H1 (cell line): ENCODE measurements around the gene HOXB9. TPM values are rescaled to one million over a fixed set of nuclear protein-coding genes. Genes with fewer than 3 reads are reported as not detected.

Experiments used
- CTCF ChIA-PET: fragments of 300-600 bp; sonication (Branson Sonifier 250); formaldehyde crosslinking; loops from one replicate; lab custom pipeline; 2021; ENCODE audit not compliant: partially characterized antibody; lab: Charles Lee
- POLR2A ChIA-PET: fragments of 300-600 bp; sonication (Branson Sonifier 250); formaldehyde crosslinking; loops from one replicate; lab custom pipeline; 2021; ENCODE audit warnings: inconsistent platforms; ENCODE audit not compliant: partially characterized antibody; lab: Charles Lee
- DNase-seq, 2 experiments: peaks; one replicate each; pipeline versions ENCODE4 v3.0.0 to v3.0.0-alpha.2; 2010 to 2022; ENCODE audit warnings: low spot score in 2 of 2, low read depth in 1 of 2, mixed read lengths in 1 of 2
- FAIRE-seq: peaks from 2 replicates; lab custom pipeline; 2011; peaks lifted over from hg19 to GRCh38; lab: Jason Lieb, UNC
- H2AFZ ChIP-seq: 2 replicates; pipeline ENCODE4 v1.8.1; 2012; ENCODE audit warnings: low read length, inconsistent platforms
- H2AK5ac ChIP-seq: 2 replicates; pipeline ENCODE4 v1.6.1; 2013; ENCODE audit warnings: low read depth, low read length
- H2BK120ac ChIP-seq: replicated peaks from 2 replicates; pipeline ENCODE3; 2013; ENCODE audit warnings: low read depth, low read length, inconsistent platforms
- H2BK12ac ChIP-seq: 2 replicates; pipeline ENCODE4 v1.6.1; 2013; ENCODE audit warnings: low read depth, low read length
- H2BK15ac ChIP-seq: 2 replicates; pipeline ENCODE4 v1.6.1; 2013; ENCODE audit warnings: low read length
- H2BK20ac ChIP-seq: 2 replicates; pipeline ENCODE4 v1.6.1; 2013; ENCODE audit warnings: low read length
- H2BK5ac ChIP-seq: 2 replicates; pipeline ENCODE4 v1.6.1; 2013; ENCODE audit warnings: low read depth, low read length
- H3K14ac ChIP-seq: 2 replicates; pipeline ENCODE4 v1.6.1; 2013; ENCODE audit warnings: inconsistent platforms; ENCODE audit not compliant: insufficient read length
- H3K18ac ChIP-seq: 2 replicates; pipeline ENCODE4 v1.6.1; 2013; ENCODE audit warnings: low read length; ENCODE audit errors: extremely low read depth
- H3K23ac ChIP-seq: 2 replicates; pipeline ENCODE4 v1.6.1; 2013; ENCODE audit warnings: inconsistent platforms; ENCODE audit not compliant: insufficient read length
- H3K23me2 ChIP-seq: 2 replicates; pipeline ENCODE4 v1.6.1; 2013; ENCODE audit warnings: low read depth, low read length
- H3K27ac ChIP-seq: 2 replicates; pipeline ENCODE4 v1.6.1; 2011; ENCODE audit warnings: low read depth, low read length, inconsistent platforms
- H3K27me3 ChIP-seq, 4 experiments: replicated peaks in 1 of 4; 1 replicate in 1 of 4; 2 replicates in 3 of 4; pipeline versions ENCODE4 v1.6.1 to v1.8.1; 2011 to 2013; ENCODE audit warnings: low read length in 3 of 4, mild to moderate bottlenecking in 3 of 4, inconsistent platforms in 2 of 4, mixed read lengths in 2 of 4, moderate library complexity in 1 of 4; ENCODE audit not compliant: control insufficient read depth in 3 of 4, insufficient read depth in 3 of 4; ENCODE audit errors: extremely low read depth in 1 of 4
- H3K36me3 ChIP-seq, 4 experiments: 2 replicates each; pipeline versions ENCODE4 v1.6.1 to v1.8.1; 2011 to 2013; ENCODE audit warnings: mild to moderate bottlenecking in 4 of 4, low read length in 3 of 4, moderate library complexity in 2 of 4, control low read depth in 1 of 4, inconsistent platforms in 1 of 4; ENCODE audit not compliant: insufficient read depth in 4 of 4, control insufficient read depth in 2 of 4
- H3K4ac ChIP-seq: replicated peaks from 2 replicates; pipeline ENCODE3; 2013; ENCODE audit warnings: low read length, low read depth, mixed read lengths, inconsistent platforms; ENCODE audit not compliant: insufficient read length
- H3K4me1 ChIP-seq, 4 experiments: replicated peaks in 1 of 4; 1 replicate in 1 of 4; 2 replicates in 3 of 4; pipeline versions ENCODE4 v1.6.1 to v1.8.1; 2011 to 2013; ENCODE audit warnings: low read length in 3 of 4, inconsistent platforms in 2 of 4, mixed read lengths in 1 of 4; ENCODE audit not compliant: insufficient read depth in 4 of 4, control insufficient read depth in 3 of 4
- H3K4me2 ChIP-seq, 2 experiments: 2 replicates each; pipeline versions ENCODE4 v1.6.1 to v1.8.1; 2011 to 2013; ENCODE audit warnings: low read depth in 2 of 2, low read length in 2 of 2, control low read depth in 1 of 2, inconsistent platforms in 1 of 2, mild to moderate bottlenecking in 1 of 2; ENCODE audit not compliant: insufficient read depth in 1 of 2
- H3K4me3 ChIP-seq, 4 experiments: fragments of 200-600, 300-600 bp in 1 of 4; sonication (generic), shearing (Covaris generic), sonication (Bioruptor Twin) in 1 of 4; 2 replicates each; pipeline versions ENCODE4 v1.5.1 to v1.8.1; 2011 to 2016; ENCODE audit warnings: low read length in 4 of 4, low read depth in 3 of 4, control low read depth in 2 of 4, inconsistent platforms in 2 of 4, mild to moderate bottlenecking in 2 of 4, mixed read lengths in 1 of 4, moderate library complexity in 1 of 4; ENCODE audit not compliant: insufficient read depth in 2 of 4; ENCODE audit errors: extremely low read depth in 1 of 4
- H3K56ac ChIP-seq: replicated peaks from 2 replicates; pipeline ENCODE3; 2013; ENCODE audit warnings: low read depth, mild to moderate bottlenecking, mixed read lengths, low read length, inconsistent platforms; ENCODE audit not compliant: insufficient read length
- H3K79me1 ChIP-seq: 2 replicates; pipeline ENCODE4 v1.6.1; 2013; ENCODE audit warnings: low read depth, low read length, control low read depth
- H3K79me2 ChIP-seq, 2 experiments: 2 replicates each; pipeline versions ENCODE4 v1.6.1 to v1.8.1; 2012 to 2013; ENCODE audit warnings: low read length in 2 of 2, mild to moderate bottlenecking in 2 of 2, inconsistent platforms in 1 of 2; ENCODE audit not compliant: insufficient read depth in 2 of 2, control insufficient read depth in 1 of 2
- H3K9ac ChIP-seq, 4 experiments: replicated peaks in 1 of 4; 1 replicate in 1 of 4; 2 replicates in 3 of 4; pipeline versions ENCODE4 v1.6.1 to v1.8.1; 2011 to 2013; ENCODE audit warnings: low read depth in 3 of 4, low read length in 3 of 4, control low read depth in 2 of 4, mild to moderate bottlenecking in 2 of 4, moderate library complexity in 2 of 4, inconsistent platforms in 1 of 4; ENCODE audit errors: extremely low read depth in 1 of 4
- H3K9me3 ChIP-seq, 2 experiments: 2 replicates each; pipeline versions ENCODE4 v1.6.1 to v1.8.1; 2012 to 2013; ENCODE audit warnings: mild to moderate bottlenecking in 2 of 2, moderate library complexity in 2 of 2, control low read depth in 1 of 2, inconsistent platforms in 1 of 2, low read depth in 1 of 2, low read length in 1 of 2, mixed read lengths in 1 of 2; ENCODE audit not compliant: insufficient read depth in 2 of 2
- H4K20me1 ChIP-seq, 2 experiments: replicated peaks in 1 of 2; 2 replicates each; pipeline versions ENCODE3 to v1.8.1; 2011 to 2013; ENCODE audit warnings: inconsistent platforms in 2 of 2, low read length in 2 of 2, mild to moderate bottlenecking in 1 of 2; ENCODE audit not compliant: insufficient read depth in 2 of 2, control insufficient read depth in 1 of 2
- H4K5ac ChIP-seq: 2 replicates; pipeline ENCODE4 v1.6.1; 2013; ENCODE audit warnings: low read length, low read depth, mixed read lengths, inconsistent platforms; ENCODE audit not compliant: insufficient read length
- H4K8ac ChIP-seq: 2 replicates; pipeline ENCODE4 v1.8.0; 2013; ENCODE audit warnings: mild to moderate bottlenecking, moderate library complexity, low read length, inconsistent platforms; ENCODE audit not compliant: insufficient read depth; ENCODE audit errors: extremely low read depth
- H4K91ac ChIP-seq: replicated peaks from 2 replicates; pipeline ENCODE3; 2013; ENCODE audit warnings: low read length, mixed read lengths, inconsistent platforms; ENCODE audit not compliant: insufficient read length
- EP300 ChIP-seq, 2 experiments: IDR thresholded peaks; 1 replicate in 1 of 2; 2 replicates in 1 of 2; pipeline ENCODE4 v1.6.1; 2011 to 2012; ENCODE audit warnings: low read depth in 2 of 2, low read length in 2 of 2, mild to moderate bottlenecking in 2 of 2, borderline replicate concordance in 1 of 2, inconsistent platforms in 1 of 2, moderate library complexity in 1 of 2
- EZH2 ChIP-seq: fragments of 200-600 bp; sonication (generic); IDR thresholded peaks from 2 replicates; pipeline ENCODE4 v1.7.1; 2012; ENCODE audit warnings: low read depth, mild to moderate bottlenecking, moderate library complexity, low read length, inconsistent platforms; ENCODE audit not compliant: severe bottlenecking
- GABPA ChIP-seq: IDR thresholded peaks from 2 replicates; pipeline ENCODE4 v1.6.1; 2011; ENCODE audit warnings: mild to moderate bottlenecking, low read length, moderate library complexity, borderline replicate concordance; ENCODE audit not compliant: insufficient read depth
- KDM4A ChIP-seq: IDR thresholded peaks from one replicate; pipeline ENCODE4 v1.7.1; 2012; ENCODE audit warnings: low read depth, mild to moderate bottlenecking, moderate library complexity, low read length, inconsistent platforms; ENCODE audit not compliant: severe bottlenecking
- RNF2 ChIP-seq: fragments of 200-900, 300-1000 bp; sonication (generic); IDR thresholded peaks from 2 replicates; pipeline ENCODE4 v1.7.1; 2016; ENCODE audit warnings: borderline replicate concordance, low read depth, mild to moderate bottlenecking, antibody characterized with exemption, low read length; ENCODE audit not compliant: poor library complexity, severe bottlenecking; ENCODE audit errors: missing control alignments
- SP2 ChIP-seq: IDR thresholded peaks from 2 replicates; pipeline ENCODE4 v1.6.1; 2012; ENCODE audit warnings: mild to moderate bottlenecking, low read length, inconsistent platforms
- SUZ12 ChIP-seq: fragments of 200-600 bp; sonication (generic); IDR thresholded peaks from 2 replicates; pipeline ENCODE4 v1.6.1; 2012; ENCODE audit warnings: mild to moderate bottlenecking, inconsistent platforms, low read length, moderate library complexity, mixed read lengths
- TBP ChIP-seq: IDR thresholded peaks from 2 replicates; pipeline ENCODE4 v1.6.1; 2011; ENCODE audit warnings: low read depth, low read length, improper control_type of control experiment
- TCF12 ChIP-seq: IDR thresholded peaks from 2 replicates; pipeline ENCODE4 v1.6.1; 2011; ENCODE audit warnings: low read depth, mild to moderate bottlenecking, low read length
- WGBS, 2 experiments: shearing (Covaris generic) in 1 of 2; methylation state at CpG; one replicate each; pipeline versions ENCODE4 v1.1.6 to v1.1.7; 2013 to 2015; ENCODE audit warnings: low lambda C conversion rate in 2 of 2, mixed read lengths in 2 of 2, inconsistent platforms in 1 of 2, low coverage in 1 of 2, missing lambda C conversion rate in 1 of 2; ENCODE audit not compliant: insufficient replicate concordance in 2 of 2, insufficient coverage in 1 of 2, insufficient read length in 1 of 2; ENCODE audit errors: extremely low coverage in 1 of 2, missing lambda C conversion rate in 1 of 2; 5-methylcytosine and 5-hydroxymethylcytosine counted together
- polyA plus RNA-seq, 7 experiments: library from polyadenylated mRNA; depleted of rRNA in 3 of 7; stranded (reverse) in 5 of 7; unstranded in 2 of 7; fragments of >200 nt in 5 of 7; fragments of 200-250 nt in 2 of 7; gene quantifications; 1 replicate in 5 of 7; 2 replicates in 1 of 7; 4 replicates in 1 of 7; pipeline versions ENCODE4 v1.2.1 to v1.2.3, GENCODE V29; 2011 to 2013; ENCODE audit warnings: missing spikeins in 2 of 7, mixed read lengths in 2 of 7
- total RNA-seq: library from RNA; stranded (reverse); fragmentation: NEBNext Ultra II Directional; extraction: Animal tissue kit (Norgen Biotek cat#: 25700); gene quantifications from 2 replicates; pipeline ENCODE4 v1.2.1, GENCODE V29; 2021

HOXB9 gene
- total and polyA plus RNA-seq, 2 of the 8 experiments (the other 6 are each of a cell fraction or from before 2014, with no cell fraction given): not detected

GRCh38 chr17:48630925-48631692 is 5.0 kb upstream of the HOXB9 start:
- POLR2A ChIA-PET: no interaction called here
- H3K9ac ChIP-seq: no peak overlapping the region
- TF ChIP-seq SUZ12 (no peak), GABPA (no peak), RNF2 (peak; percentile 21), TCF12 (no peak), TBP (no peak), EZH2 (peak; percentile 59), KDM4A (no peak), EP300 (IDR thresholded peaks at IDR 0.05; ENCODE audit: borderline replicate concordance in 1 of 2, low read depth in 2 of 2, low read length in 2 of 2) (no peak), SP2 (no peak)
- CTCF ChIA-PET: interaction anchor here (0.8 to 1.9 kb wide), 7 partner anchors 9 to 79 kb away, joined by 3 to 5 read pairs (median 3); no protein-coding TSS in a partner anchor
- DNase-seq (peak in 1 of 2 experiments; percentile 42), FAIRE-seq (no peak)
- no peak overlapping the region for H3K56ac ChIP-seq
- no peaks in the 10 kb centered on the region for H3K79me2 ChIP-seq
- H3K4ac ChIP-seq: no peak overlapping the region
- peak overlapping the region; percentile 65; the same call in 1 of the 2 replicates for H2AK5ac ChIP-seq
- H3K14ac ChIP-seq: no peak overlapping the region
- H3K4me2 ChIP-seq: no peak overlapping the region
- H4K8ac ChIP-seq: no peak overlapping the region
- H2BK15ac ChIP-seq: no peak overlapping the region
- peak overlapping the region; percentile 48; the same call in 1 of the 2 replicates for H3K18ac ChIP-seq
- H2AFZ ChIP-seq: no peak overlapping the region
- no peaks in the 10 kb centered on the region; a peak in 1 of 8 replicates for H3K36me3 ChIP-seq
- H3K79me1 ChIP-seq: no peaks in the 10 kb centered on the region
- H3K27ac ChIP-seq: no peak overlapping the region
- H3K4me1 ChIP-seq: peaks cover 0 to 12% (median 4%) of the 10 kb centered on the region in 4 experiments; a peak in 4 of 7 replicates
- H2BK5ac ChIP-seq: no peak overlapping the region
- H4K5ac ChIP-seq: no peak overlapping the region
- H2BK12ac ChIP-seq: no peak overlapping the region
- H3K23ac ChIP-seq: no peak overlapping the region
- H4K20me1 ChIP-seq: peaks cover 42 to 45% of the 10 kb centered on the region in 2 experiments
- no peak overlapping the region for H2BK20ac ChIP-seq
- peaks cover 97 to 100% (median 100%) of the 10 kb centered on the region in 4 experiments for H3K27me3 ChIP-seq
- 0 out of 2 replicates have a peak, but pooled peaks cover 2% of the 10 kb centered on the region for H3K23me2 ChIP-seq
- WGBS, 2 experiments: 28% methylated on average over 15 of the region's 15 CpGs; no CpG with 5 or more reads in 1 of the 2 experiments
- H4K91ac ChIP-seq: no peak overlapping the region
- no peak overlapping the region for H3K4me3 ChIP-seq
- no peaks in the 10 kb centered on the region for H3K9me3 ChIP-seq
- no peak overlapping the region for H2BK120ac ChIP-seq
